Activated CD4-positive, alpha-beta T cell treated with anti-CD3 and anti-CD28 coated beads for 48 hours (primary cell): ENCODE data around the gene ABCA2.
A peak's percentile ranks its signal among the peaks of the same experiment; 100 is the strongest.

Experiments
- DNase-seq: peaks from one replicate; pipeline ENCODE4 v3.0.0-alpha.2; 2020

The ABCA2 gene

DNA sequence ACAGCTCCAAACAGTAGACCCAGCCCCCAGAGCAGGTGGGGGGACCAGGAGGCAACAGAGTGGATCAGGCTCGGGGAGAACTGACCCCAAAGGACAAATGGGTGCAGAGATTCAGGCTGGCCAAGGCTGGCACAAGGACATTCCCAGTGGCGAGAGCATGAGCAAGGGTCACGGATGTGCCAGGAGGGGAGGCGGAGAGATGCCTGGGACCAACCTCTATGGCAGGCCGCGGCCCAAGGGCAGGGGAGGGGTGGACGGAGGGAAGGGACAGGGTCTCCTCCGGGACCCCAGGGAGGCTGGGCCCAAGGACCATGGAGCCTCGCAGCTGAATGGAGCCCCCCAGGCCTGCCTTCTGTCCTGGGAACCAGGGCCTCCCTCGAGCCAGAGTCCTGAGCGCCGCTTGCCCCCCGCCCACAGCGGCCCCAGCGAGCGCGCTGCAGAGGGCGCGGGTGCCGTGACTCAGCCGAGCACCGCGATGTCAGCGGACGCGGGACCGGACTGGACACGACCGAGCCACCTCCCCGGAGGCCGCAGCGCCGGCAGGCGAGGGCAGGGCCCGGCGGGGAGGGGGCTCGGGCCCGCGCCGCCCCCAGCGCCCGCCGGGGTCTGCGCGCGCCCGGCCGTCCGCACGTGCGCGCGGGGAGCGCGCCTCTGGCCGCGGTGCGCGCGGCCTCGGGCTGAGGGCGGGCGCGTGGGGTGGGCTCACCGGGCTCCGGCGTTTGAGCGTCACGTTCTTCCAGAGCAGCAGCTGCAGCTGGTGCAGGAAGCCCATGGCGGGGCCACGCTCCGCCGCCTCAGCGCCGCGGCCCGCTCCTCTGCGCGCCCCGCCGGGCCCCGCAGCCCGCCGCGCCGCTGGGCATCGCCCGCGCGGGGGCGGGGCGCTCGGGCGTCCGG, at the start of gene ABCA2:
Gene ABCA2 (minus strand): TSS at position 869 of the 894 bp plus-strand sequence. CDS start 97 bp downstream, at position 772.
- no peak for DNase-seq

- peak; percentile 50 for DNase-seq
These were observed 49.1 kb upstream of the ABCA2 start, which contains the start of gene UAP1L1 for GRCh38 chr9:137077010-137077747. Gene UAP1L1 (plus strand): TSS chr9:137077517. CDS start chr9:137077533, 16 bp downstream.

- no peak for DNase-seq
These were observed 48.6 kb upstream of the ABCA2 start for GRCh38 chr9:137076636-137077009.

DNA sequence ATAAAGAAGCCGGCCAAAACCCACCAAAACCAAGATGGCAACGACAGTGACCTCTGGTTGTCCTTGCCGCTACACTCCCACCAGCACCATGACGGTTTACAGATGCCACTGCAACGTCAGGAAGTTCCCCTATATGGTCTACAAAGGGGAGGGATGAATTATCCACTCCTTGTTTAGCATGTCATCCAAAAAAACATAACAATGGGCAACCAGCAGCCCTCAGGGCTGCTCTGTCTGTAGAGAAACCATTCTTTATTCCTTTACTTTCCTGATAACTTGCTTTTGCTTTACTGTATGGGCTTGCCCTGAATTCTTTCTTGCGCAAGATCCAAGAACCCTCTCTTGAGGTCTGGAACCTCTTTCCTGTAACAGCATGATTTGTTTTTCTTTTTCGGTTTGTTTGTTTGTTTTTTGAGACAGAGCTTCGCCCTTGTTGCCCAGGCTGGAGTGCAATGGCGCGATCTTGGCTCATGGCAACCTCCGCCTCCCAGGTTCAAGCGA, 47.3 kb upstream of the ABCA2 start:
- DNase-seq: no peak

DNA sequence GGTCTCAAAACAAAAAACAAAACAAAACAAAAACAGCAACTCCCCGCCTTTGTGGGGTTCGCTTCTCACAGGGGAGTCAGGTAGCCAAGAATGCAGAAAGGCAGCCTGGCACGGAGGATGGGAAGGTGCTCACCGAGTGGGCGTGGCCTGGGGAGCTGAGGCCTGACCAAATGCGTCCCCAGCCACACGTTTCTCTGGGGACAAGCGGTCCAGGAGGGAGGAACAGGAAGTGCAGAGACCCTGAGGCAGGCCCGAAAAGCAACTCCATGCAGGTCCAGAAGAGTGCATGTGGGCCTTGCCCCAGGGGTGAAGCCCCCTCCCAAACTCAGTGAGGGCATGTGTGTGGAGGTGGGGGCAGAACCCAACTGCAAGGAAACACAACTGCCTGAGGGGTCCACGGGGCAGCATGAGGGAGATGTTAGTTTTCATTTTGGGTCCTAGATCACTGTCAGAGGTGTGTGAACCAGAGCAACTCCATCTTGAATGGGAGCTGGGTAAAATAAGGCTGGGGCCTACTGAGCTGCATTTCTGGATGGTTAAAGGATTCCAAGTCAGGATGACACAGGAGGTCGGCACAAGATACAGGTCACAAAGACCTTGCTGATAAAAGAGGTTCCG, 46.7 kb upstream of the ABCA2 start:
- no peak for DNase-seq

GRCh38 chr9:137073992-137074399, 46.0 kb upstream of the ABCA2 start:
- DNase-seq: no peak

- DNase-seq: no peak
These were observed 43.2 kb upstream of the ABCA2 start for GRCh38 chr9:137071282-137071681.

- no peak for DNase-seq
These were observed 42.9 kb upstream of the ABCA2 start for GRCh38 chr9:137070906-137071275.

GRCh38 chr9:137070201-137070905, 42.3 kb upstream of the ABCA2 start, which contains the start of gene SAPCD2:
Gene SAPCD2 (minus strand): TSS chr9:137070557. CDS start chr9:137070460, 97 bp downstream.
- peak; percentile 89 for DNase-seq

- DNase-seq: no peak
These were observed 41.6 kb upstream of the ABCA2 start for GRCh38 chr9:137069508-137070091.

GRCh38 chr9:137068539-137069507, 40.8 kb upstream of the ABCA2 start:
- DNase-seq: no peak

- peak; percentile 90 for DNase-seq
These were observed 40.0 kb upstream of the ABCA2 start for GRCh38 chr9:137067860-137068538.

- no peak for DNase-seq
These were observed 38.2 kb upstream of the ABCA2 start for GRCh38 chr9:137066096-137066861.

GRCh38 chr9:137065336-137065967, 37.4 kb upstream of the ABCA2 start:
- DNase-seq: no peak

GRCh38 chr9:137064880-137065164, 36.8 kb upstream of the ABCA2 start:
- DNase-seq: no peak

- peak; percentile 75 for DNase-seq
These were observed 36.2 kb upstream of the ABCA2 start for GRCh38 chr9:137064027-137064879.

GRCh38 chr9:137063311-137064026, 35.4 kb upstream of the ABCA2 start:
- no peak for DNase-seq
